Karpas-422 (cell line): Measurements from ENCODE around the gene BRICD5. TPM values are rescaled to one million over a fixed set of nuclear protein-coding genes. Genes with fewer than 3 reads are reported as not detected.

ENCODE experiments used
- DNase-seq: peaks from one replicate; pipeline ENCODE4 v3.0.0-alpha.2; 2015
- H2AFZ ChIP-seq: fragments of 200-600 bp; sonication (generic); 2 replicates; pipeline ENCODE4 v1.6.1; 2014; ENCODE audit warnings: antibody characterized with exemption, low read length, mixed read lengths
- H3K27ac ChIP-seq: fragments of 200-600 bp; sonication (generic); 2 replicates; pipeline ENCODE4 v1.5.1; 2014; ENCODE audit warnings: mild to moderate bottlenecking, low read length, moderate library complexity
- H3K27me3 ChIP-seq: fragments of 200-600 bp; sonication (generic); 2 replicates; pipeline ENCODE4 v1.6.1; 2014; ENCODE audit warnings: low read length, mixed read lengths
- H3K36me3 ChIP-seq: fragments of 200-600 bp; sonication (generic); 2 replicates; pipeline ENCODE4 v1.6.1; 2014; ENCODE audit warnings: low read length, mixed read lengths; ENCODE audit not compliant: insufficient read depth
- H3K4me1 ChIP-seq: fragments of 200-600 bp; sonication (generic); 2 replicates; pipeline ENCODE4 v1.6.1; 2014; ENCODE audit warnings: mild to moderate bottlenecking, low read length, mixed read lengths
- H3K4me2 ChIP-seq: fragments of 200-600 bp; sonication (generic); 2 replicates; pipeline ENCODE4 v1.6.1; 2014; ENCODE audit warnings: low read length, low read depth, mild to moderate bottlenecking; ENCODE audit not compliant: poor library complexity, severe bottlenecking
- H3K4me3 ChIP-seq: fragments of 200-600 bp; sonication (generic); 2 replicates; pipeline ENCODE4 v1.5.1; 2014; ENCODE audit warnings: mild to moderate bottlenecking, antibody characterized with exemption, low read length, mixed read lengths
- H3K79me2 ChIP-seq: fragments of 200-600 bp; sonication (generic); 2 replicates; pipeline ENCODE4 v1.6.1; 2014; ENCODE audit warnings: mild to moderate bottlenecking, low read length, mixed read lengths
- H3K9ac ChIP-seq: fragments of 200-600 bp; sonication (generic); 2 replicates; pipeline ENCODE4 v1.6.0; 2014; ENCODE audit warnings: low read length
- H3K9me2 ChIP-seq: fragments of 200-600 bp; sonication (generic), shearing (Covaris generic); replicated peaks from 2 replicates; pipeline ENCODE4 v1.6.0; 2014; ENCODE audit warnings: mild to moderate bottlenecking, low read length, moderate library complexity; ENCODE audit not compliant: insufficient read depth
- H3K9me3 ChIP-seq: fragments of 300-700, 200-600 bp; sonication (generic); 2 replicates; pipeline ENCODE4 v1.6.1; 2014; ENCODE audit warnings: low read length, mixed read lengths
- H4K20me1 ChIP-seq: fragments of 200-600 bp; sonication (generic); 2 replicates; pipeline ENCODE4 v1.6.1; 2014; ENCODE audit warnings: mild to moderate bottlenecking, antibody characterized with exemption, low read length, low read depth; ENCODE audit not compliant: insufficient read depth
- total RNA-seq: library from RNA; depleted of rRNA; stranded (reverse); fragments of >200 nt; shearing (Covaris generic); gene quantifications from 2 replicates; pipeline ENCODE4 v1.2.3, GENCODE V29; 2014; ENCODE audit warnings: low replicate concordance; rRNA removed

BRICD5 gene
- total RNA-seq, 1 experiment from 2014 or later = 3.7 TPM

GRCh38 chr16:2161911-2162310, 48.8 kb downstream of the BRICD5 start:
- no peaks in the 10 kb centered on the region for H3K36me3 ChIP-seq
- H3K4me2 ChIP-seq = no peak overlapping the region
- peaks cover 51% of the 10 kb centered on the region for H3K4me1 ChIP-seq
- peaks cover 80% of the 10 kb centered on the region for H3K79me2 ChIP-seq
- H3K9me2 ChIP-seq = no peaks in the 10 kb centered on the region
- H3K4me3 ChIP-seq = no peak overlapping the region
- no peak for DNase-seq
- H3K27ac ChIP-seq = peak overlapping the region; percentile 79
- H4K20me1 ChIP-seq = peaks cover 56% of the 10 kb centered on the region
- H3K27me3 ChIP-seq = no peaks in the 10 kb centered on the region
- no peak overlapping the region for H2AFZ ChIP-seq
- H3K9ac ChIP-seq = peak overlapping the region; percentile 22
- no peaks in the 10 kb centered on the region for H3K9me3 ChIP-seq

- H3K27me3 ChIP-seq = no peaks in the 10 kb centered on the region
- H3K4me3 ChIP-seq = peak overlapping the region; percentile 34; the same call in 1 of the 2 replicates
- H3K4me2 ChIP-seq = peak overlapping the region; percentile 37
- DNase-seq = peak; percentile 67
- peaks cover 59% of the 10 kb centered on the region for H4K20me1 ChIP-seq
- no peaks in the 10 kb centered on the region for H3K9me3 ChIP-seq
- peaks cover 85% of the 10 kb centered on the region for H3K79me2 ChIP-seq
- H3K36me3 ChIP-seq = no peaks in the 10 kb centered on the region
- H3K9me2 ChIP-seq = no peaks in the 10 kb centered on the region
- H3K27ac ChIP-seq = peak overlapping the region; percentile 79
- peaks cover 54% of the 10 kb centered on the region for H3K4me1 ChIP-seq
- no peak overlapping the region for H2AFZ ChIP-seq
- H3K9ac ChIP-seq = peak overlapping the region; percentile 43
These were observed 49.6 kb downstream of the BRICD5 start for GRCh38 chr16:2160915-2161551.

Other genes with a start within 250 kb of the BRICD5 start
- 3,837 and 4,799 TPM in 2 replicates for gene RPS2, start 246.0 kb downstream of the BRICD5 start, total RNA-seq
- gene RNF151, start 244.0 kb downstream of the BRICD5 start, total RNA-seq = not detected in 2 replicates
- 25.4 and 48.6 TPM in 2 replicates for gene TBL3, start 238.8 kb downstream of the BRICD5 start, total RNA-seq
- gene NOXO1, start 229.4 kb downstream of the BRICD5 start, total RNA-seq = not detected in 2 replicates
- gene GFER, start 226.7 kb downstream of the BRICD5 start, total RNA-seq = 17.0 and 43.8 TPM in 2 replicates
- gene SYNGR3, start 220.9 kb downstream of the BRICD5 start, total RNA-seq = 5.3 and 16.3 TPM in 2 replicates
- 12.6 and 20.5 TPM in 2 replicates for gene ZNF598, start 201.0 kb downstream of the BRICD5 start, total RNA-seq
- 3.0 TPM in 1 of 2 replicates, not detected in the other for gene NPW, start 191.1 kb downstream of the BRICD5 start, total RNA-seq
- gene NHERF2, start 184.0 kb downstream of the BRICD5 start, total RNA-seq = not detected in 2 replicates
- 23.2 and 52.2 TPM in 2 replicates for gene NTHL1, start 163.0 kb downstream of the BRICD5 start, total RNA-seq
- gene TSC2, start 162.9 kb downstream of the BRICD5 start, total RNA-seq = 33.3 and 64.5 TPM in 2 replicates
- gene PKD1, start 75.0 kb downstream of the BRICD5 start, total RNA-seq = 72.8 and 110 TPM in 2 replicates
- 12.8 and 15.0 TPM in 2 replicates for gene RAB26, start 62.2 kb downstream of the BRICD5 start, total RNA-seq
- gene TRAF7, start 55.1 kb downstream of the BRICD5 start, total RNA-seq = 68.3 and 110 TPM in 2 replicates
- gene CASKIN1, start 14.3 kb downstream of the BRICD5 start, total RNA-seq = 0.14 TPM in 1 of 2 replicates, not detected in the other
- 46.3 and 67.0 TPM in 2 replicates for gene MLST8, start 5.4 kb downstream of the BRICD5 start, total RNA-seq
- 26.5 and 42.1 TPM in 2 replicates for gene PGP, start 4.0 kb upstream of the BRICD5 start, total RNA-seq
- gene E4F1, start 12.7 kb upstream of the BRICD5 start, total RNA-seq = 14.8 and 36.9 TPM in 2 replicates
- gene DNASE1L2, start 25.6 kb upstream of the BRICD5 start, total RNA-seq = 0.78 and 5.2 TPM in 2 replicates
- gene ECI1, start 40.7 kb upstream of the BRICD5 start, total RNA-seq = 24.4 and 58.9 TPM in 2 replicates
- 125 and 158 TPM in 2 replicates for gene RNPS1, start 57.3 kb upstream of the BRICD5 start, total RNA-seq
- gene ABCA3, start 129.9 kb upstream of the BRICD5 start, total RNA-seq = 0.37 and 0.87 TPM in 2 replicates
- 13.5 and 15.1 TPM in 2 replicates for gene CCNF, start 218.6 kb upstream of the BRICD5 start, total RNA-seq
- 6.4 and 27.7 TPM in 2 replicates for gene TEDC2, start 249.2 kb upstream of the BRICD5 start, total RNA-seq